ENCODE data around the gene VAMP2. TPM values are rescaled to one million over a fixed set of nuclear protein-coding genes. Genes with fewer than 3 reads are reported as not detected.
A peak's percentile ranks its signal among the peaks of the same experiment; 100 is the strongest.

Gene VAMP2
- total and polyA plus RNA-seq, 9 of the 15 experiments (the other 6 are each of a cell fraction or from before 2014, with no cell fraction given) = 2.3 to 31.8 (median 6.0) TPM

- TF ChIP-seq ZNF282 (CRISPR knock-in tag; IDR thresholded peaks at IDR 0.05) (no peak), ATF6 (CRISPR knock-in tag; IDR thresholded peaks at IDR 0.05) (no peak), MYC (IDR thresholded peaks at IDR 0.05; ENCODE audit: low read depth, low read length) (peak; percentile 54; the same call in 1 of the 2 replicates), MYC (CRISPR knock-in tag; IDR thresholded peaks at IDR 0.05; ENCODE audit: borderline replicate concordance, low read depth) (no peak), ZNF830 (CRISPR knock-in tag; IDR thresholded peaks at IDR 0.05) (no peak), SRF (CRISPR knock-in tag; IDR thresholded peaks at IDR 0.05) (peak in 1 of 2 experiments; percentile 85; a peak in 1 of 4 replicates), ETV1 (tag; conservative IDR thresholded peaks at IDR 0.05; ENCODE audit: low read depth) (peak; percentile 48), ZNF12 (CRISPR knock-in tag; IDR thresholded peaks at IDR 0.05) (no peak), KDM5B (IDR thresholded peaks at IDR 0.05; ENCODE audit: insufficient replicate concordance, low read depth, low read length) (no peak), ATF1 (CRISPR knock-in tag; IDR thresholded peaks at IDR 0.05) (0 out of 2 replicates have a peak, but pooled peaks have one; percentile 46), ATF1 (tag; IDR thresholded peaks at IDR 0.05) (peak; percentile 93), ATF3 (IDR thresholded peaks at IDR 0.05) (no peak), ATF3 (CRISPR knock-in tag; conservative IDR thresholded peaks at IDR 0.05) (no peak), RNF219 (CRISPR knock-in tag; IDR thresholded peaks at IDR 0.05) (no peak), C11orf30 (IDR thresholded peaks at IDR 0.05; ENCODE audit: low read depth) (no peak), ELF1 (tag; IDR thresholded peaks at IDR 0.05) (peak; percentile 54), ZNF175 (CRISPR knock-in tag; IDR thresholded peaks at IDR 0.05; ENCODE audit: low read depth) (0 out of 2 replicates have a peak, but pooled peaks have one; percentile 43), ZZZ3 (IDR thresholded peaks at IDR 0.05) (no peak), ZFX (CRISPR knock-in tag; IDR thresholded peaks at IDR 0.05) (peak; percentile 67), ZBTB11 (CRISPR knock-in tag; IDR thresholded peaks at IDR 0.05) (no peak)
These were observed 8.7 kb downstream of the VAMP2 start (continued) for GRCh38 chr17:8153957-8154607.
